ENCODE data around the gene TPPP3. TPM values are rescaled to one million over a fixed set of nuclear protein-coding genes. Genes with fewer than 3 reads are reported as not detected.

TPPP3 gene
- total RNA-seq, 1 experiment from 2014 or later, result 0.95 TPM

GRCh38 chr16:67395458-67396158 is 2.3 kb upstream of the TPPP3 start:
- POLR2A ChIA-PET, result no interaction called here
- in situ Hi-C loops (cut with HindIII; ENCODE audit: low pct_unique_long_range_greater_than_20kb, low sequenced_read_pairs), result no loop called here
- no peaks in the 10 kb centered on the region for H3K36me3 ChIP-seq (ENCODE audit: control insufficient read depth, insufficient read depth, low read length)
- BruUV-seq (replicated peaks), result no TSS peak
- ATAC-seq (no peak), DNase-seq (ENCODE audit: low read depth, low spot score) (no peak)
- H3K4me3 ChIP-seq (ENCODE audit: low read depth in 2 of 2, low read length in 2 of 2), result no peak overlapping the region
- TF ChIP-seq, protein P1, sequence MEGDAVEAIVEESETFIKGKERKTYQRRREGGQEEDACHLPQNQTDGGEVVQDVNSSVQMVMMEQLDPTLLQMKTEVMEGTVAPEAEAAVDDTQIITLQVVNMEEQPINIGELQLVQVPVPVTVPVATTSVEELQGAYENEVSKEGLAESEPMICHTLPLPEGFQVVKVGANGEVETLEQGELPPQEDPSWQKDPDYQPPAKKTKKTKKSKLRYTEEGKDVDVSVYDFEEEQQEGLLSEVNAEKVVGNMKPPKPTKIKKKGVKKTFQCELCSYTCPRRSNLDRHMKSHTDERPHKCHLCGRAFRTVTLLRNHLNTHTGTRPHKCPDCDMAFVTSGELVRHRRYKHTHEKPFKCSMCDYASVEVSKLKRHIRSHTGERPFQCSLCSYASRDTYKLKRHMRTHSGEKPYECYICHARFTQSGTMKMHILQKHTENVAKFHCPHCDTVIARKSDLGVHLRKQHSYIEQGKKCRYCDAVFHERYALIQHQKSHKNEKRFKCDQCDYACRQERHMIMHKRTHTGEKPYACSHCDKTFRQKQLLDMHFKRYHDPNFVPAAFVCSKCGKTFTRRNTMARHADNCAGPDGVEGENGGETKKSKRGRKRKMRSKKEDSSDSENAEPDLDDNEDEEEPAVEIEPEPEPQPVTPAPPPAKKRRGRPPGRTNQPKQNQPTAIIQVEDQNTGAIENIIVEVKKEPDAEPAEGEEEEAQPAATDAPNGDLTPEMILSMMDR (IDR thresholded peaks at IDR 0.05), result no peak
- TF ChIP-seq REST (IDR thresholded peaks at IDR 0.05; ENCODE audit: insufficient read depth in 1 of 2, low read depth in 2 of 2, low read length in 1 of 2), result no peak
- TF ChIP-seq TCF7L2 (IDR thresholded peaks at IDR 0.05; ENCODE audit: low read depth, low read length), result no peak
- TF ChIP-seq POLR2AphosphoS5 (IDR thresholded peaks at IDR 0.05; ENCODE audit: low read depth, low read length), result no peak
- TF ChIP-seq SIN3A (IDR thresholded peaks at IDR 0.05; ENCODE audit: borderline replicate concordance, insufficient read depth, low read depth, low read length), result no peak
- H3K4me1 ChIP-seq (ENCODE audit: control insufficient read depth, insufficient read depth, low read length), result no peaks in the 10 kb centered on the region; the same call in 1 of the 2 replicates
- CTCF ChIA-PET, result interaction anchor here (0.5 kb wide), 1 partner anchor 1677 kb away, joined by 3 read pairs; no protein-coding TSS in a partner anchor
- no peaks in the 10 kb centered on the region for H3K9me3 ChIP-seq (ENCODE audit: control insufficient read depth, insufficient read depth, low read depth, low read length)
- no peak overlapping the region for H3K27ac ChIP-seq (ENCODE audit: low read length)
- no peaks in the 10 kb centered on the region for H3K27me3 ChIP-seq (ENCODE audit: control insufficient read depth, insufficient read depth, low read length)
- intact Hi-C loops (cut with micrococcal nuclease; ENCODE audit: unreplicated experiment), result no loop called here

GRCh38 chr16:67395105-67395457 is 1.8 kb upstream of the TPPP3 start:
- Histone ChIP-seq H3K27ac (ENCODE audit: low read length) (no peak overlapping the region), H3K9me3 (ENCODE audit: control insufficient read depth, insufficient read depth, low read depth, low read length) (no peaks in the 10 kb centered on the region), H3K4me3 (ENCODE audit: low read depth in 2 of 2, low read length in 2 of 2) (no peak overlapping the region), H3K36me3 (ENCODE audit: control insufficient read depth, insufficient read depth, low read length) (no peaks in the 10 kb centered on the region), H3K4me1 (ENCODE audit: control insufficient read depth, insufficient read depth, low read length) (no peaks in the 10 kb centered on the region; the same call in 1 of the 2 replicates), H3K27me3 (ENCODE audit: control insufficient read depth, insufficient read depth, low read length) (no peaks in the 10 kb centered on the region)
- DNase-seq (ENCODE audit: low read depth, low spot score), result no peak
- no TSS peak for BruUV-seq (replicated peaks)
- no peak for TF ChIP-seq REST (IDR thresholded peaks at IDR 0.05; ENCODE audit: insufficient read depth in 1 of 2, low read depth in 2 of 2, low read length in 1 of 2)
- no peak for TF ChIP-seq POLR2AphosphoS5 (IDR thresholded peaks at IDR 0.05; ENCODE audit: low read depth, low read length)
- TF ChIP-seq, protein P1 (IDR thresholded peaks at IDR 0.05), result no peak
- TF ChIP-seq SIN3A (IDR thresholded peaks at IDR 0.05; ENCODE audit: borderline replicate concordance, insufficient read depth, low read depth, low read length), result no peak
- TF ChIP-seq TCF7L2 (IDR thresholded peaks at IDR 0.05; ENCODE audit: low read depth, low read length), result no peak
- ATAC-seq, result no peak
- CTCF ChIA-PET, result no interaction called here
- intact Hi-C loops (cut with micrococcal nuclease; ENCODE audit: unreplicated experiment), result no loop called here
- in situ Hi-C loops (cut with HindIII; ENCODE audit: low pct_unique_long_range_greater_than_20kb, low sequenced_read_pairs), result no loop called here
- POLR2A ChIA-PET, result no interaction called here
